Spleen (tissue), 11 donors: ENCODE results near the gene GATA2. TPM values are rescaled to one million over a fixed set of nuclear protein-coding genes. Genes with fewer than 3 reads are reported as not detected.

ENCODE experiments used
- DNase-seq: peaks from one replicate; pipeline ENCODE4 v3.0.0-alpha.2; 2020
- H3K27ac ChIP-seq, 8 donors: fragments of 200-600 bp; sonication (generic) in 7 of 8; 1 replicate in 4 of 8; 2 replicates in 4 of 8; pipeline versions ENCODE4 v1.5.0 to v1.8.0; 2016 to 2021; ENCODE audit warnings: inconsistent platforms in 4 of 8, mild to moderate bottlenecking in 4 of 8, moderate library complexity in 1 of 8
- H3K27me3 ChIP-seq, 7 donors: fragments of 200-600 bp; sonication (generic) in 6 of 7; replicated peaks in 1 of 7; 1 replicate in 4 of 7; 2 replicates in 3 of 7; pipeline versions ENCODE4 v1.5.0 to v1.8.0; 2016 to 2021; ENCODE audit warnings: inconsistent platforms in 3 of 7, mild to moderate bottlenecking in 1 of 7
- H3K36me3 ChIP-seq, 6 donors: fragments of 200-600 bp; sonication (generic) in 5 of 6; 1 replicate in 4 of 6; 2 replicates in 2 of 6; pipeline versions ENCODE4 v1.5.0 to v1.8.0; 2016 to 2021; ENCODE audit warnings: inconsistent platforms in 2 of 6
- H3K4me1 ChIP-seq, 6 donors: fragments of 200-600 bp; sonication (generic) in 5 of 6; 1 replicate in 3 of 6; 2 replicates in 3 of 6; pipeline versions ENCODE4 v1.5.0 to v1.8.0; 2016 to 2021; ENCODE audit warnings: inconsistent platforms in 3 of 6
- H3K4me3 ChIP-seq, 8 donors: fragments of 200-600 bp; sonication (generic) in 7 of 8; 1 replicate in 4 of 8; 2 replicates in 4 of 8; pipeline versions ENCODE4 v1.5.0 to v1.8.0; 2016 to 2021; ENCODE audit warnings: inconsistent platforms in 4 of 8, mild to moderate bottlenecking in 4 of 8, moderate library complexity in 2 of 8
- H3K9me3 ChIP-seq, 8 donors: fragments of 200-600 bp; sonication (generic) in 7 of 8; 1 replicate in 4 of 8; 2 replicates in 4 of 8; pipeline versions ENCODE4 v1.5.0 to v1.8.0; 2016 to 2021; ENCODE audit warnings: inconsistent platforms in 4 of 8
- POLR2A ChIP-seq, 3 donors: fragments of 450-650 bp; IDR thresholded peaks; one replicate each; pipeline ENCODE4 v1.5.1; 2017; ENCODE audit warnings: antibody characterized with exemption in 3 of 3, mild to moderate bottlenecking in 1 of 3
- POLR2AphosphoS5 ChIP-seq, 3 donors: sonication (generic); formaldehyde crosslinking; IDR thresholded peaks; one replicate each; pipeline ENCODE4 v1.5.1; 2017; ENCODE audit warnings: antibody characterized with exemption in 3 of 3
- WGBS, 5 donors: extraction: QIAGEN DNeasy Blood & Tissue Kit in 3 of 5; methylation state at CpG; one replicate each; pipeline versions ENCODE4 v1.1.5 to v1.1.7; 2013 to 2018; 5-methylcytosine and 5-hydroxymethylcytosine counted together
- intact Hi-C: fragments of 100-400 bp; cut with DNase I; formaldehyde crosslinking; loops from one replicate; pipeline ENCODE4 v1.15.0; 2023; ENCODE audit warnings: low total_unique reads
- polyA plus RNA-seq, 3 donors: library from polyadenylated mRNA; stranded (reverse); fragments of 200-250 nt; gene quantifications; one replicate each; pipeline ENCODE4 v1.2.1, GENCODE V29; 2013
- total RNA-seq, 7 donors: library from RNA; depleted of rRNA in 3 of 7; stranded (reverse); fragments of >200 nt in 3 of 7; fragmentation: NEBNext Ultra II Directional in 4 of 7; extraction: Animal tissue kit (Norgen Biotek cat#: 25700) in 4 of 7; gene quantifications; one replicate each; pipeline versions ENCODE4 v1.1.0 to v1.2.1, GENCODE V29; 2016 to 2021
- TF ChIP-seq, protein P1 (sequence below), 11 experiments: fragments of 200-600 bp in 7 of 11; fragments of 450-650 bp in 4 of 11; sonication (generic) in 4 of 11; IDR thresholded peaks in 8 of 11; conservative IDR thresholded peaks in 3 of 11; 1 replicate in 7 of 11; 2 replicates in 4 of 11; pipeline versions ENCODE4 v1.4.0 to v1.8.0; 2016 to 2021; ENCODE audit warnings: antibody characterized with exemption in 11 of 11, inconsistent platforms in 4 of 11, mild to moderate bottlenecking in 1 of 11
- donor health status: healthy with polysubstance abuse.
- donor health status: DM: no; HTN: no; CAD: no; lungs with moderate emphysema.
- donor health status: DM: no; HTN: no; CAD: no.
- donor health status: Bipolar disorder and iron deficiency.
- donor health status: healthy.
- donor health status: DM: no; HTN: no; CAD: no.
- donor health status: DM: yes; HTN: yes; CAD: no.

The GATA2 gene
- total and polyA plus RNA-seq, 10 donors, result 2.2 to 28.6 (median 17.0) TPM

DNA sequence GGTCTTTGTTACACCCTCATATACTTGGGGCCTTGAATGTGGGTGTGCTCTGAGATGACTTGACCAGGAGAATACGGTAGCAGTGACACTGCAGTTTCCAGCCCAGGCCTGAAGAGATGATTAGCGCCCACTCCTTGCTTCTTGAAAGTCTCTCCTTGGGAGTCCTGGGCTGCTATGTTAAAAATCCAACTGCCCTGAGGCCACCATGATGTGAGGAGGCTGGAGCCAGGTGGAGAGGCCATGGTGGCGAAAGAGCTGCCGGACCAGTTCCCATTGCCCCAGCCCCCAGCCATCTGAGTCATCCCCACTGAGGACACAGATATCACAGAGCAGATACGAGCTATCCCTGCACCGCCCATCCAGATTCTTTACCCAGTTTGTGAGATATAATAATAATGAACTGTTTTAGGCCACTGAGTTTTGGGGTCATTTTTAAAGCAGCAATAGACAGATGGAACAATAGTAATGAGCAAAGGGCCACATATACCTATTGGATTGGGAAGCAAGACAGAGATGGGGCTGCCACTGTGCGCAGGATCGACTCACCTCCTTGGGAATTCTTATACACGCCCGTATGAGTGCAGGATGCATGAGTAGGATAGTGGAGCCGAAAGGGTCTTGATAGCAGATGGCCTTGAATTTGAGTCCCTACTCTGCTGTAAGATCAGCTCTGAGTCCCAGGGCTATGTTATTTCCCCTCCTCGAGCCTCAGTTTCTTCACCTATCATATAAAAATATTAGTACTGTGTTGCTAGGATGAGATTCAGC, 12.1 kb upstream of the GATA2 start:
- Histone ChIP-seq H3K36me3 (no peaks in the 10 kb centered on the region), H3K4me3 (no peak overlapping the region), H3K27me3 (peaks cover 0 to 16% (median 0%) of the 10 kb centered on the region in 7 donors), H3K4me1 (no peaks in the 10 kb centered on the region), H3K27ac (no peak overlapping the region), H3K9me3 (peaks cover 0 to 4% (median 0%) of the 10 kb centered on the region in 8 donors)
- intact Hi-C loops, result no loop called here
- no peak for TF ChIP-seq POLR2AphosphoS5 (IDR thresholded peaks at IDR 0.05)
- TF ChIP-seq, protein P1, sequence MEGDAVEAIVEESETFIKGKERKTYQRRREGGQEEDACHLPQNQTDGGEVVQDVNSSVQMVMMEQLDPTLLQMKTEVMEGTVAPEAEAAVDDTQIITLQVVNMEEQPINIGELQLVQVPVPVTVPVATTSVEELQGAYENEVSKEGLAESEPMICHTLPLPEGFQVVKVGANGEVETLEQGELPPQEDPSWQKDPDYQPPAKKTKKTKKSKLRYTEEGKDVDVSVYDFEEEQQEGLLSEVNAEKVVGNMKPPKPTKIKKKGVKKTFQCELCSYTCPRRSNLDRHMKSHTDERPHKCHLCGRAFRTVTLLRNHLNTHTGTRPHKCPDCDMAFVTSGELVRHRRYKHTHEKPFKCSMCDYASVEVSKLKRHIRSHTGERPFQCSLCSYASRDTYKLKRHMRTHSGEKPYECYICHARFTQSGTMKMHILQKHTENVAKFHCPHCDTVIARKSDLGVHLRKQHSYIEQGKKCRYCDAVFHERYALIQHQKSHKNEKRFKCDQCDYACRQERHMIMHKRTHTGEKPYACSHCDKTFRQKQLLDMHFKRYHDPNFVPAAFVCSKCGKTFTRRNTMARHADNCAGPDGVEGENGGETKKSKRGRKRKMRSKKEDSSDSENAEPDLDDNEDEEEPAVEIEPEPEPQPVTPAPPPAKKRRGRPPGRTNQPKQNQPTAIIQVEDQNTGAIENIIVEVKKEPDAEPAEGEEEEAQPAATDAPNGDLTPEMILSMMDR (IDR thresholded peaks at IDR 0.05 in 8 of 11, conservative IDR thresholded peaks at IDR 0.05 in 3 of 11), result no peak
- no peak for TF ChIP-seq POLR2A (IDR thresholded peaks at IDR 0.05)
- no peak for DNase-seq
- WGBS, 5 donors, result 90 to 95% (median 91%) methylated on average over 10 to 12 of the region's 12 CpGs

DNA sequence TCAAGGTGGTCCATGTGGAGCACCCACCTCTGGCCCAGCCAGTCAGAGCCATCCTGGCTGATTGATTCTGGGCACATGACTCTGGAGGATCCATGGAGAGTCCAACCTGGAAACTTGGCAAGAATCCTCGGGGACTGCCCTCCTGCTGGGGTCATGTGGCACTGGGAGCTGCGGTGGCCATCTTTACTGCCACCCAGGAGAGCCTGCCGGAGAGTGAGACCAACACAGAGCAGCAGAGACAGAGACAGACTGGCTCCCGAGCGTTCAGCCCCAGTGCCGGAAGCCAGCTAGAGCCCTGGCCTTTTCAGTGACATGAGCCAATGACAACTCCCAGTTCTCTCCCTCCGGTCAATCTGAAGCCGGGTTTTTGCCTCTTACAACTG, 11.5 kb upstream of the GATA2 start:
- H3K36me3 ChIP-seq, result no peaks in the 10 kb centered on the region
- WGBS, 5 donors, result 82 to 100% (median 90%) methylated on average over 3 to 8 of the region's 8 CpGs
- H3K4me1 ChIP-seq, result no peaks in the 10 kb centered on the region
- no peak overlapping the region for H3K27ac ChIP-seq
- intact Hi-C loops, result no loop called here
- TF ChIP-seq POLR2A (IDR thresholded peaks at IDR 0.05) (no peak), POLR2AphosphoS5 (IDR thresholded peaks at IDR 0.05) (no peak)
- TF ChIP-seq, protein P1 (IDR thresholded peaks at IDR 0.05 in 8 of 11, conservative IDR thresholded peaks at IDR 0.05 in 3 of 11), result no peak
- no peak for DNase-seq
- H3K9me3 ChIP-seq, result no peaks in the 10 kb centered on the region
- H3K4me3 ChIP-seq, result no peak overlapping the region
- H3K27me3 ChIP-seq, result peaks cover 0 to 9% (median 0%) of the 10 kb centered on the region in 7 donors

DNA sequence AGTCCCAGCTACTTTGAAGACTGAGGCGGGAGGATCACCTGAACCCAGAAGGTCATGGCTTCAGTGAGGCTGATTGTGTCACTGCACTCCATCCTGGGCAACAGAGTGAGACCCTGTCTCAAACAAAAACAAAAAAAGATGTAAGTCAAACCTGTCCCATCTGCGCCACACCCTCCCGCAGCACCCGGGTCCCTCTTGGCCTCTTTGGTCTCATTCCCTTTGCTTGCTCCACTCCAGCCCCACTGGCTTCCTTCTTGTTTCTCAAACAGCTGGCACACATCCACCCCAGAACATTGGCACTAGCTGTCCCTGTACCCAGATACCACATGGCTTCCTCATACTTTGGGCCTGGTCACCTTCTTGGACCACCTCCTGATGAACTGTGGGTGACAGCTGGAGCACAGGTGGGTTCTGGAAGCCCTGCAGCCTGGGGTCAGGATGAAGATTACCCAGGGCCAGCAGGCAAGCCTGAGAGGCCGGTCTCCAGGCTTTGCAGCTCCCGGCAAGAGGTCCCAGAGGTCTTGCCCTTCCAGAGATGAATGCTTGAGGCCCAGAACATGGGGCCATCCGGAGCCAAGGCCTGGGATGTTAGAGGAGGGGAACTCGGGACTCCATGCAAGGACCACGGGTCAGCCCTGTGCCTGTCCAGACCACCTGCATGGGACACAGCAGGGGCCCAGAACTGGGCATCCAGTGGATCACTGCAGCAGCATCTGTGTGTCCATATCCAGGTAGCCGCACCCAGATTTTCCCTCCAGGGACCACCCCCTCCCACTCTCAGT, 10.9 kb upstream of the GATA2 start:
- peak; percentile 56 for DNase-seq
- H3K9me3 ChIP-seq, result no peaks in the 10 kb centered on the region
- intact Hi-C loops, result no loop called here
- H3K27me3 ChIP-seq, result peaks cover 0 to 14% (median 0%) of the 10 kb centered on the region in 7 donors
- H3K4me1 ChIP-seq, result peaks cover 0 to under 1% (median 0%) of the 10 kb centered on the region in 6 donors
- H3K27ac ChIP-seq, result no peak overlapping the region
- WGBS, 5 donors, result 88 to 94% (median 90%) methylated on average over 5 to 10 of the region's 10 CpGs
- TF ChIP-seq, protein P1 (IDR thresholded peaks at IDR 0.05 in 8 of 11, conservative IDR thresholded peaks at IDR 0.05 in 3 of 11), result no peak
- TF ChIP-seq POLR2A (IDR thresholded peaks at IDR 0.05) (no peak), POLR2AphosphoS5 (IDR thresholded peaks at IDR 0.05) (no peak)
- no peaks in the 10 kb centered on the region for H3K36me3 ChIP-seq
- H3K4me3 ChIP-seq, result no peak overlapping the region

DNA sequence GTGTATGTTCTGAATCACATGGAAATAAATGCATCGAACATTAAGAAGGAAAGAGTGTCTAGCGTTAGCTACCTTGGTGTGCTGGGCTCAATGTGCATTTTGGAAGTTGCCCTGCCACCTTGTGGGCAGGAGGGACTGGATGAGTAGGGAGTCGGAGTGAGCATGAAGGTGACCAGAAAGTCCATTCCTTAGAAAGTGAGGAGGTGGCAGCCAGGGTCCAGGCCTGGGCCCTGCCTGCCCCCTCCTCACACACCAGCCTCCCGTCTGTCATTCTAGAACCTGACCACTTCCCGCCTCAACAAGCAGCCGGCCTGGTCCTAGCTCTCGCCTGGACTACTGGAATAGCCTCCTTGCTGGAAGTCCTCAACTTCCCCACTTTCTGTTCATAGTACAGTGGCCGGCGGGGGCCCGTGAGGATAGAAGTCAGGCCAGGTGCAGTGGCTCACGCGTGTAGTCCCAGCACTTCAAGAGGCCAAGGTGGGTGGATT, 10.2 kb upstream of the GATA2 start:
- WGBS, 5 donors, result 90 to 96% (median 94%) methylated on average over 12 of the region's 12 CpGs
- Histone ChIP-seq H3K9me3 (no peaks in the 10 kb centered on the region), H3K4me1 (peaks cover 0 to 8% (median 3%) of the 10 kb centered on the region in 6 donors), H3K4me3 (no peak overlapping the region), H3K27me3 (peaks cover 0 to 22% (median under 1%) of the 10 kb centered on the region in 7 donors), H3K27ac (no peak overlapping the region), H3K36me3 (no peaks in the 10 kb centered on the region)
- peak; percentile 53 for DNase-seq
- intact Hi-C loops, result no loop called here
- TF ChIP-seq POLR2AphosphoS5 (IDR thresholded peaks at IDR 0.05), result no peak
- TF ChIP-seq, protein P1 (IDR thresholded peaks at IDR 0.05 in 8 of 11, conservative IDR thresholded peaks at IDR 0.05 in 3 of 11), result peak in 1 of 11 experiments; percentile 9
